Fibroblast of peridontal ligament (primary cell): ENCODE measurements around the gene ARHGDIG.

ENCODE experiments used
- DNase-seq: peaks from one replicate; pipeline ENCODE4 v3.0.0-alpha.2; 2010; ENCODE audit errors: extremely low read depth

The ARHGDIG gene

DNA sequence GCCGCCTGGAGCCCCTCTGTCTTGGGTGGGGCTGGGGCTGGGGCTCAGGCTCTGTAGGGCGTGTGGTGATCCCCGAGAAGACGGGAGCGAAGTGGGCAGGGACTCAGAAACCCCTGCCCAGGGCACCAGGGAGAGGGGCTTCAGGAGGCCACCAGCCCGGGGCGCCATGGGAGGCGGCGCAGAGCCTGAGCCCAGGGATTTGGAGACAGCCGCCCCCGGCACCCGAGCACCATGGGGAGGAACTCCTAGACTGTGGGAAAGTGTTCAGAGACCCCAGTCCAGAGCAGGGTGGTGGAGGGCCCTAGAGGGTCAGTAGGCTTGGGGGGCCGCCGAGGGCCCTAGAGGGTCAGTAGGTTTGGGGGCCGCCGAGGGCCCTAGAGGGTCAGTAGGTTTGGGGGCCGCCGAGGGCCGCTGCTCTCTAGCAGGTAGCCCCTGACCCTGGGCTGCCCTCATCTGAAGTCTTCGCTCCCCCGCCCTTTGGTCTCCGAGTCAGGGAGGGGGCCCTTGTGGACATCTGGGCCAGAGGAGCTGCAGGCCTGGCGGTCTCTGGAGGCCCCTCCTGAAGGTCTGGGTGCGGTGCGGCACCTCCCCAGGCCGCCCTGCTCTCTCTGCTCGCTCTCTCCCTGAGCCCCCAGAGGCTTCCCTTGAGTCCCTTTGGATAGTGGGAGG is 734 bp downstream of the ARHGDIG start:
- no peak for DNase-seq

DNA sequence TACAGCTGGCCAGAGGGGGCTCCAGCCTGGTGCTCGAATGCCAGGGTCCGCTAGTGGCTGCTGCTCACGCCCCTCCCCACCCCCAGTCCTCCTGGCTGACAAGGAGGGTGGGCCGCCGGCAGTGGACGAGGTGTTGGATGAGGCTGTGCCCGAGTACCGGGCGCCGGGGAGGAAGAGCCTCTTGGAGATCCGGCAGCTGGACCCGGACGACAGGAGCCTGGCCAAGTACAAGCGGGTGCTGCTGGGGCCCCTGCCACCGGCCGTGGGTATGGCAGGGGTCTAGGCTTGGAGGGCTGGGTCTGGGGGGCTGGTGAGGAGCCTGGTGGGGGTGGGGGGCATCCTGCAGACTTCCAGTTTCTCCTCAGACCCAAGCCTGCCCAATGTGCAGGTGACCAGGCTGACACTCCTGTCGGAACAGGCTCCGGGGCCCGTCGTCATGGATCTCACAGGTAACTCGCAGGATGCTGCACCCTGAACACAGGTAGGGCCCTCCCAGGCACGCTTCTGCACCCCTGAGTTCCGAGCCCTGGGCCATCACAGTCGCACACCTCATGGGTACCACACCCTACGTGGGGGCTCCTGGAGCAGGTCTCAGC is 1.4 kb downstream of the ARHGDIG start:
- DNase-seq = no peak

DNA sequence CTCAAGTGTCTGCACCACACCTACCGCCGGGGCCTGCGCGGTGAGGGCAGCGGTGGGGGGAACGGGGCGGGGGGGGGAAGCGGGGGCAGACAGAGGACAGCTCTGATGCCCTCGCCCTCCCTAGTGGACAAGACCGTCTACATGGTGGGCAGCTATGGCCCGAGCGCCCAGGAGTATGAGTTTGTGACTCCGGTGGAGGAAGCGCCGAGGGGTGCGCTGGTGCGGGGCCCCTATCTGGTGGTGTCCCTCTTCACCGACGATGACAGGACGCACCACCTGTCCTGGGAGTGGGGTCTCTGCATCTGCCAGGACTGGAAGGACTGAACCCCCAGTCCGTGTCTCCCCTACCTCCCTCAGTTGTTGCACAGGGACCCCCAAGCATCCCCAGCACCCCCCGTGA is 2.1 kb downstream of the ARHGDIG start:
- DNase-seq = no peak

DNA sequence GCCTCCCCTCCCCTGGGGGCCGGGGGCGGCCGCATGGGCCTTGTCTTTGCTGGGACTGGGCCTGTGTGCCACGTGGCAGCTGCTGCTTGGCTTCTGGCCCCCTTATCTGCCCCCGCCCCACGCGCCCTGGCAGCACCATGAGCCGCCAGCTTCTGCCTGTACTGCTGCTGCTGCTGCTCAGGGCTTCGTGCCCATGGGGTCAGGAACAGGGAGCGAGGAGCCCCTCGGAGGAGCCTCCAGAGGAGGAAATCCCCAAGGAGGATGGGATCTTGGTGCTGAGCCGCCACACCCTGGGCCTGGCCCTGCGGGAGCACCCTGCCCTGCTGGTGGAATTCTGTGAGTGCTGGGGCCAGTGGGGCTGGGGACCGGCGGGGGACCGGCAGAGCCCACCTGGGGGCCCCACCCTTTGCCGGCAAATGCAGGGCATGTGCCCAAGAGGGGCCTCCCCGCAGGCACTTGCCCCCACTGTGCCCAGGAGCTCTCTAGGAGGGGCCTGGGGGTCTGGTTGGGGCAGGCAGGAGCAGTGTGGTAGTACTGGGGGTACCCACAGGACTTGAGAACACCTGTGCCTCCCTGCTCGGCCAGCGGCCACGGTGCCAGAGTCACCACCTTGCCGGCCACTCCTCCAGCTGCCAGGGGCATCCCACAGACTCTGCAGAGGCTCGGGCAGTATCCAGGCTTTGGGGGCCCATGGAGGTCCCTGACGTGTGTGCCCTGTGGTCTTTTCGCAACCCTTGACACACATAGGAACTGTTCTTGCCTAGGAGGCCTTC is 2.8 kb downstream of the ARHGDIG start, which contains the start of gene PDIA2:
Gene PDIA2, plus strand, starts transcription at position 132 of the 773 bp plus-strand sequence. Its CDS starts 6 bp downstream, at position 138.
- no peak for DNase-seq

DNA sequence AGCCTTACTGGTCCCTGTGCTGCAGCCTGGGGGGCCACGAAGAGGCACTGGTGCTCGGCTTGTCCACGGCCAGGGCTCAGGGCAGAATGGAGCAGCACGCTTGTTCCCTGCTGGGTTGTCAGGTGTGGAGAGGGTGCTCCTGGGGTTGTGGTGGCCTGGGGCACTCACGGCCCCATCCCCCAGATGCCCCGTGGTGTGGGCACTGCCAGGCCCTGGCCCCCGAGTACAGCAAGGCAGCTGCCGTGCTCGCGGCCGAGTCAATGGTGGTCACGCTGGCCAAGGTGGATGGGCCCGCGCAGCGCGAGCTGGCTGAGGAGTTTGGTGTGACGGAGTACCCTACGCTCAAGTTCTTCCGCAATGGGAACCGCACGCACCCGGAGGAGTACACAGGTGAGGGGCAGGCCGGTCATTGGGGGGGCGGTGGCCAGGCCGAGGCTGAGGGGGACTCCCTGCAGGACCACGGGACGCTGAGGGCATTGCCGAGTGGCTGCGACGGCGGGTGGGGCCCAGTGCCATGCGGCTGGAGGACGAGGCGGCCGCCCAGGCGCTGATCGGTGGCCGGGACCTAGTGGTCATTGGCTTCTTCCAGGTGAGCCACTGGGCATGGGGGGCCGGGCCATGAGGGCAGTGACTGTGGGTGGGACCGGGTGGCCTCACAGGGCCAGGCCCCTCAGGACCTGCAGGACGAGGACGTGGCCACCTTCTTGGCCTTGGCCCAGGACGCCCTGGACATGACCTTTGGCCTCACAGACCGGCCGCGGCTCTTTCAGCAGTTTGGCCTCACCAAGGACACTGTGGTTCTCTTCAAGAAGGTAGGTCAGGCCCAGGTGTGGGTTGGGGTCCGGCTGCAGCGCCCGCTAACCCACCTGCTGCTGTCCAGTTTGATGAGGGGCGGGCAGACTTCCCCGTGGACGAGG is 4.1 kb downstream of the ARHGDIG start:
- DNase-seq = no peak

DNA sequence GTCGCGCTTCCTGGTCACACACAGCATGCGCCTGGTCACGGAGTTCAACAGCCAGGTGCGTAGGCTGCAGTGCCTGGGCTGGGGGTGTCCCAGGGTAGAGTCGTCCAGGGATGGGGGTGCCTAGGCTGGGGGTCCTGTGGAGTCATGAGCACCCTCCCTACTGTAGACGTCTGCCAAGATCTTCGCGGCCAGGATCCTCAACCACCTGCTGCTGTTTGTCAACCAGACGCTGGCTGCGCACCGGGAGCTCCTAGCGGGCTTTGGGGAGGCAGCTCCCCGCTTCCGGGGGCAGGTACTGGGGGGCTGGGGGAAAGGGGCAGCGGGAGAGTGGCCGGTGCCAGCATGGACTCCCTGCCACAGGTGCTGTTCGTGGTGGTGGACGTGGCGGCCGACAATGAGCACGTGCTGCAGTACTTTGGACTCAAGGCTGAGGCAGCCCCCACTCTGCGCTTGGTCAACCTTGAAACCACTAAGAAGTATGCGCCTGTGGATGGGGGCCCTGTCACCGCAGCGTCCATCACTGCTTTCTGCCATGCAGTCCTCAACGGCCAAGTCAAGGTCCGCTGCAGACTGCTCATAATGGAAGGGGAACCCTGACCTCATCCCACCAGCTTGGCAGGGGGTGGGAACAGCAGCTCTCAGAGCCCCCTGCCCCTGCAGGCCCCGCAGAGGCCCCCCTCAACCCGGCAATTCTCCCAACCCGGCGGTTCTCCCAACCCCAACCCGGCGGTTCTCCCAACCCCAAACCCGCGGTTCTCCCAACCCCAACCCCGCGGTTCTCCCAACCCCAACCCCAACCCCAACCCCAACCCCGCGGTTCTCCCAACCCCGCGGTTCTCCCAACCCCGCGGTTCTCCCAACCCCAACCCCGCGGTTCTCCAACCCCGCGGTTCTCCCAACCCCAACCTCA is 5.0 kb downstream of the ARHGDIG start:
- DNase-seq = no peak

DNA sequence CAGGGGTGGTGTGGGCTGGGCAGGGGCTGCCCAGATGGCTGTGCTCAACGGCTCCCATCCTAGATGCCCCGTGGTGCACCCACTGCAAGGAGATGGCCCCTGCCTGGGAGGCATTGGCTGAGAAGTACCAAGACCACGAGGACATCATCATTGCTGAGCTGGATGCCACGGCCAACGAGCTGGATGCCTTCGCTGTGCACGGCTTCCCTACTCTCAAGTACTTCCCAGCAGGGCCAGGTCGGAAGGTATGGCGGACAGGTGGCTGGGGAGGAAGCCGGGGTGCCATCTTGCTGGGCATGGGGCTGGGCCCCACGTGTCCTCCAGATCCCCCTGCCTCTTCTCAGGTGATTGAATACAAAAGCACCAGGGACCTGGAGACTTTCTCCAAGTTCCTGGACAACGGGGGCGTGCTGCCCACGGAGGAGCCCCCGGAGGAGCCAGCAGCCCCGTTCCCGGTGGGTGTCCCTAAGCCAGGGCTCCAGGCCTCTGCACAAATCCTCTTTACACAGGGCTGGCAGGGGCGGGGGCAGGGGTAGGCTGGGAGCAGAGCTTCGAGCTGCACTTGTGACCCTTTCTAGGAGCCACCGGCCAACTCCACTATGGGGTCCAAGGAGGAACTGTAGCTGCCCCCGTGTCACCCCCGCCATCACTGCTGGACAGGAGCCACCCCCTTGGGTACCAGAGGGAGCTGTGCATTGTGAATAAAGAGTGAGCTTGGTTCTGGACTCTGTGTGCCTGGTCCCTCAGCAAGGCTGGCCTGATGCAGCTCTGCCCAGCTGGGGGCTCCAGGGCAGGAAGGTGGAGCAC is 6.3 kb downstream of the ARHGDIG start:
- DNase-seq = no peak

DNA sequence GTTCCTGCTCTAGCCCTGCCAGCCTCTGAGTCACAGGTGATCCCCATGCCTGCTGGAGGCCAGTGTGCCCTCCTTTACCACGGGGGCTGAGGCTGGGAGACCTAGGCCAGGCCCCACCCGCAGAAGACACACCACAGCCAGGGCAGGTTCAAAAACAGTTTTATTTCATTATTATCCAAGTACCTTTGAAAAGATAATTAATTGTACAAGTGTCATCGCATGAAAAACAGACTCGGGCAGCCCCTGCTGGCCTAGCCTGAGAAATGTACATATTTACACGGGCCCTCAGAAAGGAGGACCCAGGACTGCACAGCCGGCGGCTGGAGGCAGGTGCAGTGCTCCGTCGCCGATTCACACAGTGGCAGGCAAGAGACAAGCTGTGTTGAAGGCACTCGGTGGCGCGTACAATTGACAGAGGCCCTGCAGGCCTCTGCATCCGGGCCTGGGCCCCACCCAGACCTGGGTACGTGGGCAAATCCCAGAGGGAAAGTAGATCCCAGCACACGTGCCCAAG is 7.0 kb downstream of the ARHGDIG start:
- no peak for DNase-seq

DNA sequence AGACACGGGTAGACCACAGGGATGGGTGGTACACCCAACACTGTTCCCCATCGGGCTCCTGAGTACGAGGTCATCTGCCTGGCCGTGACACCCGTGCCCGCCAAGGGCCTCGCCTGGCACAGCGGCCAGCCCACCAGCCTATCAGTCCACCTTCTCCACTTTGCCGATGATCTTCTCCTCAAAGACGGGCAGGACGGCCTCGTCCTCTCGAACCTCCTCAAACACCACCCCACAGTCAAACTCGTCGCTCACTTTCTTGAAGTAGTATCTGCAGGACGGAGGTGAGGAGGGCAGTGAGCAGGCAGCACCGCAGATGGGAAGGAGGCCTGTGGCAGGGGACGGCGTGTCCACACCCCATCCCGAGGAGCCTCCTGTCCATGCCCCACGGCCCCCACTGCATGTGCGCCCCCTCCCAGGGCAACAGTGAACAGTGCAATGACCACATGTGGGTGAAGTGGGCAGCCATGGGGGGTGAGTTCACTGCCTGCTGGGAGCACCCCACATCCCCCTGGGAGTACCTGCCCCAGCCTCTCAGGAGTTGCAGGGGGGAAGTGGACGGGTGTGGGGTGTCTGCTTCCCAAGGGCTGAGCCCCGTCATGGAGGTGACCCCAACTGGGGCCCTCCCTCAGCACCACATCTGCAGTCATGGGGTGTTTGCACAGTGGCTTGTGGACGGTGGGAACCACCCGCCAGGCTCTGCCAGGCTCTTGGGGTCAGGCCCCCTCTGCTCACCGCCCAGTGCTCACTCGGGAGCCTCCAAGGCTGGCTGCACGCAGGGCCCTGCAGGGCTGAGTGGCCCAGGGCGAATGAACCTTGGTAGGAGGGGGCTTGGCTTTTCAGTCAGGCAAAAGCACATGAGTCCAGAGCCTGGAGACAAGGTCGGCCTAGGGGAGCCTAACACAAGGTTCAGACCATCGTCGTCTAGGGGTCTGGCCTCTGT is 7.9 kb downstream of the ARHGDIG start:
- DNase-seq = no peak

DNA sequence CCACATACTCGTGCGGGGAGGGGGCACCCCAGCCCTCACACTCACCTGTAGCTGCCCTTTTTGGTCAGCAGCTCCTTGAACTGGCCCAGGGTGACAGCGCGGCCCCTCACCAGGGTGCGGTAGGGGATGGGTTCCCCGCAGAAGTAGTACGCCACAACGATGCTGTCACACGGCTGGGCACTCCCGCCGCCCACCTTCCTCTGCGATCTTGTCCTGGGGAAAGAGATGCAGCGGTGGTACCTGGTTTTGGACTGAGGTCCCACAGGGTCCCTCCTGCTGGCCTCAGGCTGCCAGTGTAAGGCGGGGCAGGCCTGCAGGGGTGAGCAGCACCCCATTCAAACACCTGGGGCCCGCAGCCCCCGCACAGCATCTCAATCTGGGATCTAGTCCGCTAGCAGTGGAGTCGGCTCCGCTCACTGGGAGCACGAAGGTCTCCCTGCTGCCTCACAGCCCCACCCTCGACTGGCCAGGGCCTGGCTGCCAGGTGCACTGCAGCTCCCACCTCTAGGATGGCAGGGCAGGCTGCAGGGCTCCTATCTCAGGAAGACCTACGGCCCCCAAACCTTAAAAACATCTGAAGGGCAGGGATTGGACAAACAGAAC is 9.1 kb downstream of the ARHGDIG start:
- DNase-seq = no peak

DNA sequence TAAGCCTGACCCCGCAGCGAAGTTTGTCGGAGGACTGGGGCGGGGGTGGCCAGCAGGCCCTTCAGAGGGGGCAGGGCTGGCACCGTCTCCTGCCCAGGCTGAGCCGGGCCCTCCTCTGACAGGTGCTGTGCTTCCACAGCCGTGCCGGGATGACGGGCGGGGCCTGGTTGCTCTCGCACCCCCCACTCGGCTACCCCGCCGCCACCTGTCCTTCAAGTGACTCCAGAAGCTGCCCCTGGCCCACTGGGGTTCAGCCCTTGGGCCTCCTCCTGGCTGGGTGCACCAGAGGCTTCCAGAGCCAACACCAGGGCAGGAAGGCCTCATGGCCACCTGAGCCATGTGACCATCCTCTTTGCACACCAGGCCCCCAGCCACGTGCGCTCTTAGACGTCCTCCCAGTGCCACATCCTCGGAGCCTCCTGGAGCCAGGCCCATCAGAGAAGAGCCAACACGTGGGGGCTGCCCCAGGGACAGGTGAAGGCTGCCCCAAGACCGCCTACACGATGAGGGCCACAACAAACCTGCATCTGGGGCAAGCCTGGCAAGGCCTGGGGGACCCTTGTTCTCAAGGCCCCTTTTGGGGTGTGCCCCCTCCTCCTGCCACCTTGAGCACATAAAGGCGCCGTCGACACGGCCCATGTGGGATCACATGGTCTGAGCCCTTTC is 9.8 kb downstream of the ARHGDIG start:
- DNase-seq = no peak

DNA sequence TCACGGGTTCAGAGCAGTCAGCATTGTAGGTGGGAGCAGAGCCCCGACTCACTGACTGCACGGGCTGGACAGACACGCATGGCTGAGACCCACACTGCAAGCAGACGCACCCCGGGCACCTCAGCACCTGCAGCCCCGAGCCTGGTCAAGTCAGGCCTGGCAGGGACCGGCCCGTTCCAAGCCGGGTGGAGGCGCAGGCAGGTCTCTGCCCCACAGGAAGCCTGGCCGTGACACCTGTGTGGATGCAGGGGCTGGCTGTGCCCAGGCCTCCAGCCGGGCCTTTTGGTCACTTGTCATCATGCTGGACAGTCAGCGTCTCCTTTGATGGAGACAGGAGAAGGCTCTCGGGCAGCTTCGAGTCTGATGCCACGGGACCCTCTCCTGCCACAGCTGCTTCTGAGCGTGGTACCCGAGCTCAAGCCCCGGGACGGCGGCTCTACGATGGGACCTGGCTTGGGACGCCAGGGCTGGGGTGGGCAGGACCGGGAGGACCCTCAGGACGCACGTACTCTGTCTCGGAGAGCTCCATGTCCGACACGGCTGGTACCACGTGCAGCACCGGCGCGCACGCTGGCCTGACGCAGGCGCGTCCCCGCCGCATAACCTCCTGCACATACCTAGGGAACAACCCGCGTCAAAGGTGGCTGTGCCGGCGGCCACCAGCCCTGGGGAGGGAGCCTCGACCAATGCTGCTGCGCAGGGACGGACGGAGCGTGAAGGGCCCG is 10.5 kb downstream of the ARHGDIG start:
- DNase-seq = no peak

DNA sequence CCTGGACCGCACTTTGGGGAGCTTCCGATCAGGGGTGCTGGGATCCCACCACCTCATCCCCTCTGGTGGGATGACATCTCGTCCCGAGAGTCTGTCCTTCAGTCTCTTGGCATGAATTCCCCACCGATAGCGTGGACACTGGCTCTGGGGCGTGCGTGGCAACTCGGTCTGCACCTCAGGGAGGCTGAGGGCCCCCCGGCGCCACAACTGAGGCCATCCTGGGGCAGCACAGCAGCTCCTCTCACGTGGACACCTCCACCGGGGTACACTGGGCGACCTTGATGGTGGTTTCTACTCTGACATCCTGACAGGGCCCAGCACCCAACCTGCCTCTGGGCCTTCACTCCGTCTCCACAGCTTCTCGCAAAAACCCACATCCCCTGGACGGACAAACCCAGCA is 11.1 kb downstream of the ARHGDIG start:
- DNase-seq = no peak

DNA sequence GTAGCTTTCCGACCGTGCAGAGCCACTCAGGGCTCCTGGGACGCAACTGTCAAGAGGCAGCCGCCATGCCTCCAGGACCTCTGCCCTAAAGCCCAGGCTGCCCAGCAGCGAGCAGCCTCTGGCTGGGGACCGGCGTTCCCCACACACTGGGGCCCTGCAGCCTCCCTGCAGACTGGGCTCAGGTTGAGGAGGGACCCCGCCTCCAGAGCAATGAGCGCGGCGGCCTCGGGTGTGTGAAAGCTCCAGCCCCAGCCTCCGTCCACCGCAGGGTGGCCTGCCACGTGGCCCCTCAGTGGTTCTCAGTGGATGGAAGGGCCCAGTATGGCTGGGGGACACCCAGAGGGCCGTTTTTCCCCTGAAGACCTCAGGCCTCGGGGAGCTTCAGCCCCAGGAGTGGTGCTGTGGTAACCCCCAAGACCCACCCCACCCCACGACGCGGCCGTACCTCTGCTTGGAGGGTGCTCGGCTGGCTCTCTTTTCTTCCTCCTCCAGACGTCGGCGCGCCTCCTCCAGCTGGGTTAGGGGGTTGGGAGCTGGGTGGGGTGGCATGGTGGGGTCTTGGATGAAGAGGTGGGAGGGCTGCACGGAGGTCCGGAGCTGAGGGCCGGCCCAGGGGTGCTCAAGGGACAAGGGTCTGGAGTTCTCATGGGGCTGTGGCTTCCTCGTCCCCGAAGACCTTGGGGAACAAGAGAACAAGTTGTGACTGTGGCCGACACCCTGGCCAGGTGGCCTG is 12.8 kb downstream of the ARHGDIG start:
- no peak for DNase-seq

DNA sequence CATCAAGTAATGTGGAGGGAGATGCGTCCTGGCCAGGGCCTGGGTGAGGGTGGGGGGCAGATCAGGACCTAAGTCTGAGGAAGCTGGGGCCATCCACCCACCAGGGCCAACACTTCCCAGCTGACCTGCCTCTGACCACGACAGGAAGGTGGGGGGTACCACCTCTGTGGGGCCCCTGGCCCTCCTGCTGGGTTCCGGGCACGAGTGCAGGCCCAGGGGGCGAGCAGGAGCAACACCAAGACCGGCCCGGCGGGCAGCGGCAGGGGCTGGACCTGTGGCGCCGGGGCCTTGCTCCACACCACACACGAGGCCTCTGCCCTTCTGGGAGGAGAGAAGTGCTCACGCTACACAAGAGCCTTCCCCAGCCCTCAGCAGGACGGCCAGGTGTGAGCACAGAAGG is 15.9 kb downstream of the ARHGDIG start:
- DNase-seq = no peak

DNA sequence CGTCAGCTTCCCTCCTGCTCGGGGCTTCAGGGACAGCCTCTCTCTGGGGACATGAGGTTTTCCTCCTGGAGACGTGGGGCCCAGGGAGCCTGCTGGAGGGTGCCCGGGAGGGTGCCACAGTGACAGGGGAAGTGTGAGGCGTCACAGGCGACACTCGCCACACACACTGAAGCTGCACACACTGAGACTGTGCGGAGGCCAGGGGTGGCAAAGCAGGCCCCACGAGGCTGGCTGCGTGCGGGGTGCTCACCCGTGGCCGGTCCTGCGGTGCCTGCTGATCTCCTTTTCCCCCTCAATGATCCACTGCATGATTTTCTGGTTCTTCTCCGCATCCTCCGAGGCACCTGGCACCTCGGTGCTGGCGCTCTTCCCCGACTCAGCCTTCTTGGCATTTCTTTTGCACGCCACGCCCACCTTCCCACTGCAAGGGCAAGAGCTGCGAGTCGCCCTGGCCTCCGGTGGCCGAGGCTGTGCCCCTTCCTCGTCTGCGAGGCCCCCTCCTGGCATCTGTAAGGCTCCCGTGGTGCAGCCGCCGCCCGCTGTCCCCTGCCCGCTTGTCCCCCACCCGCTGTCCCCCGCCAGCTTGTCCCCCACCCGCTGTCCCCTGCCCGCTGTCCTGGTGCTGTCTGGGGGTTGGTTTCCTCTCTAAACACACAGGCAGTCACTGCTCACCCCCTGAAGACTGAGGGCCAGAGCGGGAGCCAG is 16.6 kb downstream of the ARHGDIG start:
- DNase-seq = no peak
